Measurements from ENCODE around the gene GLB1L2. TPM values are rescaled to one million over a fixed set of nuclear protein-coding genes. Genes with fewer than 3 reads are reported as not detected.

Gene GLB1L2
- total and polyA plus RNA-seq, 2 of the 4 experiments (the other 2 are of a cell fraction): under 0.01 to 0.26 TPM

DNA sequence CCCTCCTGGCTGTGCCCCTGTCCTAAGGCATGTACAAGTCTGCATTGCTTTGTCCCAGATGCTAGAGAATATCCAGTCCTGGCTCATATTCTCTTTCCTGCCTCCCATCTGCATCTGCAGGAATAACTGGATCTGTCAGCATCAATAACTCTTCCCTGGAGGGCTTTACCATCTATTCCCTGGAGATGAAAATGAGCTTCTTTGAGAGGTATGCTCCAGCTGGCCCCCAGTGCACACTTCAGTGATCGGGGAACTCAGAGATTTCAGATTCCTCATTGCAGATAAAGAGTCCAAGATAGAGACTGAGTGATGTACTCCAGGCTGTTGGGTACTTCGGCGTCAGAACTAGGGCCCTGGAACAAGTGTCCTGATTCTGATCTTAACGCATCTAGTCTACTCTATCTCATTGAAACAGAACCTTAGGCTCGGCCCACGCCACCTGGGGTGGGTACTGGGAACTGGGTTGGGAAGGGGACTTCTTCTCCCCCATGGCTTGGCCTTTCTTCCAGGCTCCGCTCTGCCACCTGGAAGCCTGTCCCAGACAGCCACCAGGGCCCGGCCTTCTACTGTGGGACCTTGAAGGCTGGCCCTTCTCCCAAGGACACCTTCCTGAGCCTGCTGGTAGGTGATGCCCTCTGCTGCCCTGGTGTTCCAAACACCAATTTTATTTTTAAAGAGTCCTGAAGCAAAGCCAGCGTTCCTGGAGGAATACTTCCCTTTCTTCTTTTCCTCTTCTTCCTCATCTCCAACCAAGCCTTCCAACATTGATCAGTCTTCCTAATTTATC, 17.8 kb upstream of the GLB1L2 start:
- in situ Hi-C loops (cut with MboI; ENCODE audit: low sequenced_read_pairs): no loop called here
- Histone ChIP-seq H3K4me2 (ENCODE audit: low read depth, low read length) (no peak overlapping the region), H2AFZ (replicated peaks; ENCODE audit: low read length, poor library complexity) (no peak overlapping the region), H3K9me1 (ENCODE audit: insufficient read depth, low read length) (no peaks in the 10 kb centered on the region), H3K27me3 (ENCODE audit: control insufficient read depth, insufficient read depth, low read length) (no peaks in the 10 kb centered on the region), H4K20me1 (ENCODE audit: insufficient read depth, low read length) (no peaks in the 10 kb centered on the region), H3K23ac (ENCODE audit: low read depth, low read length) (no peak overlapping the region), H3K4me3 (ENCODE audit: insufficient read depth, low read depth, low read length) (no peak overlapping the region), H3K9me3 (ENCODE audit: control insufficient read depth, insufficient read depth, low read length) (peaks cover 3% of the 10 kb centered on the region), H2AK9ac (replicated peaks; ENCODE audit: low read depth, low read length, poor library complexity) (no peak overlapping the region), H4K91ac (ENCODE audit: insufficient read depth, low read depth, low read length) (no peak overlapping the region), H3K4ac (ENCODE audit: low read depth, low read length) (no peak overlapping the region), H3K14ac (replicated peaks; ENCODE audit: low read depth, low read length) (no peak overlapping the region), H3K79me1 (ENCODE audit: low read depth in 1 of 2, low read length in 2 of 2) (no peaks in the 10 kb centered on the region), H2AK5ac (ENCODE audit: low read depth, low read length) (no peak overlapping the region), H4K5ac (ENCODE audit: low read depth, low read length) (no peak overlapping the region), H2BK5ac (ENCODE audit: low read depth, low read length, poor library complexity, severe bottlenecking) (no peak overlapping the region), H3K18ac (ENCODE audit: low read depth, low read length) (no peak overlapping the region), H3K27ac (ENCODE audit: insufficient read depth, low read length) (no peak overlapping the region), H3K56ac (ENCODE audit: extremely low read depth, insufficient read depth, low read length) (no peak overlapping the region), H2BK20ac (ENCODE audit: low read depth, low read length) (no peak overlapping the region), H3K9ac (ENCODE audit: low read depth, low read length) (no peak overlapping the region), H3K36me3 (ENCODE audit: control insufficient read depth, insufficient read depth, low read length) (no peaks in the 10 kb centered on the region), H2BK15ac (ENCODE audit: low read depth, low read length) (no peak overlapping the region), H4K8ac (ENCODE audit: low read depth in 2 of 2, low read length in 2 of 2) (no peak overlapping the region), H3K4me1 (ENCODE audit: control insufficient read depth, insufficient read depth, low read length) (no peaks in the 10 kb centered on the region), H2BK120ac (ENCODE audit: low read depth, low read length) (no peak overlapping the region)
- ChIA-PET CTCF (no interaction called here), POLR2A (ENCODE audit: unreplicated experiment) (no interaction called here)
- DNase-seq (no peak), ATAC-seq (ENCODE audit: low read depth) (no peak)
- no TSS peak for BruUV-seq (replicated peaks)
- WGBS, 2 experiments (ENCODE audit: extremely low coverage in 2 of 2, insufficient read length in 1 of 2): 42% methylated on average over 2 of the region's 9 CpGs; no CpG with 5 or more reads in 1 of the 2 experiments
- intact Hi-C loops (cut with micrococcal nuclease): no loop called here
- dilution Hi-C loops (cut with HindIII; ENCODE audit: low sequenced_read_pairs, unreplicated experiment): no loop called here
- TF ChIP-seq, protein P1, sequence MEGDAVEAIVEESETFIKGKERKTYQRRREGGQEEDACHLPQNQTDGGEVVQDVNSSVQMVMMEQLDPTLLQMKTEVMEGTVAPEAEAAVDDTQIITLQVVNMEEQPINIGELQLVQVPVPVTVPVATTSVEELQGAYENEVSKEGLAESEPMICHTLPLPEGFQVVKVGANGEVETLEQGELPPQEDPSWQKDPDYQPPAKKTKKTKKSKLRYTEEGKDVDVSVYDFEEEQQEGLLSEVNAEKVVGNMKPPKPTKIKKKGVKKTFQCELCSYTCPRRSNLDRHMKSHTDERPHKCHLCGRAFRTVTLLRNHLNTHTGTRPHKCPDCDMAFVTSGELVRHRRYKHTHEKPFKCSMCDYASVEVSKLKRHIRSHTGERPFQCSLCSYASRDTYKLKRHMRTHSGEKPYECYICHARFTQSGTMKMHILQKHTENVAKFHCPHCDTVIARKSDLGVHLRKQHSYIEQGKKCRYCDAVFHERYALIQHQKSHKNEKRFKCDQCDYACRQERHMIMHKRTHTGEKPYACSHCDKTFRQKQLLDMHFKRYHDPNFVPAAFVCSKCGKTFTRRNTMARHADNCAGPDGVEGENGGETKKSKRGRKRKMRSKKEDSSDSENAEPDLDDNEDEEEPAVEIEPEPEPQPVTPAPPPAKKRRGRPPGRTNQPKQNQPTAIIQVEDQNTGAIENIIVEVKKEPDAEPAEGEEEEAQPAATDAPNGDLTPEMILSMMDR (conservative IDR thresholded peaks at IDR 0.05; ENCODE audit: low read depth, low read length): no peak
- TF ChIP-seq NFE2L2 (IDR thresholded peaks at IDR 0.05; ENCODE audit: low read depth, low read length) (no peak), CEBPB (IDR thresholded peaks at IDR 0.05; ENCODE audit: low read depth, low read length) (no peak), FOS (IDR thresholded peaks at IDR 0.05; ENCODE audit: low read depth, low read length) (no peak), CHD1 (IDR thresholded peaks at IDR 0.05; ENCODE audit: low read depth, low read length) (no peak), SMC3 (IDR thresholded peaks at IDR 0.05; ENCODE audit: low read depth, low read length) (no peak), BHLHE40 (IDR thresholded peaks at IDR 0.05; ENCODE audit: low read depth, low read length) (no peak), MAFK (IDR thresholded peaks at IDR 0.05; ENCODE audit: low read depth, low read length) (no peak), MXI1 (IDR thresholded peaks at IDR 0.05; ENCODE audit: borderline replicate concordance, low read depth, low read length) (no peak), RCOR1 (IDR thresholded peaks at IDR 0.05; ENCODE audit: insufficient replicate concordance, low read length) (no peak), RAD21 (IDR thresholded peaks at IDR 0.05; ENCODE audit: low read length) (no peak)
- TF ChIP-seq, protein P2, sequence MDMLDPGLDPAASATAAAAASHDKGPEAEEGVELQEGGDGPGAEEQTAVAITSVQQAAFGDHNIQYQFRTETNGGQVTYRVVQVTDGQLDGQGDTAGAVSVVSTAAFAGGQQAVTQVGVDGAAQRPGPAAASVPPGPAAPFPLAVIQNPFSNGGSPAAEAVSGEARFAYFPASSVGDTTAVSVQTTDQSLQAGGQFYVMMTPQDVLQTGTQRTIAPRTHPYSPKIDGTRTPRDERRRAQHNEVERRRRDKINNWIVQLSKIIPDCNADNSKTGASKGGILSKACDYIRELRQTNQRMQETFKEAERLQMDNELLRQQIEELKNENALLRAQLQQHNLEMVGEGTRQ (IDR thresholded peaks at IDR 0.05; ENCODE audit: low read depth, low read length): no peak
